ENCODE measurements around the gene METTL18.
"Not testable (repeated sequence)": the region's sequence is repeated elsewhere in the genome, so short reads cannot be mapped to it uniquely, and the experiment has no call there.

Gene METTL18

GRCh38 chr1:169794530-169795416 lies at the start of gene METTL18:
TSS of gene METTL18 (minus strand) at chr1:169794907. CDS start at chr1:169793695, 1,212 bp downstream.
- DNase-seq = peak; percentile 90

GRCh38 chr1:169838942-169839341 lies 44.2 kb upstream of the METTL18 start:
- DNase-seq = no peak

- no peak for DNase-seq
Measured at GRCh38 chr1:169836198-169836597, 41.5 kb upstream of the METTL18 start.

GRCh38 chr1:169835647-169836046 lies 40.9 kb upstream of the METTL18 start:
- no peak for DNase-seq

GRCh38 chr1:169834869-169835268 lies 40.2 kb upstream of the METTL18 start:
- DNase-seq = no peak

GRCh38 chr1:169833179-169833901 lies 38.6 kb upstream of the METTL18 start:
- DNase-seq = no peak

GRCh38 chr1:169829671-169830070 lies 35.0 kb upstream of the METTL18 start:
- DNase-seq = no peak

- no peak for DNase-seq
Measured at GRCh38 chr1:169824153-169824552, 29.4 kb upstream of the METTL18 start.

GRCh38 chr1:169821500-169821899 lies 26.8 kb upstream of the METTL18 start:
- DNase-seq = no peak

- no peak for DNase-seq
Measured at GRCh38 chr1:169816617-169817016, 21.9 kb upstream of the METTL18 start.

GRCh38 chr1:169814265-169814664 lies 19.6 kb upstream of the METTL18 start:
- DNase-seq = no peak

- no peak for DNase-seq
Measured at GRCh38 chr1:169812131-169812530, 17.4 kb upstream of the METTL18 start.

- not testable (repeated sequence) for DNase-seq
Measured at GRCh38 chr1:169811418-169812035, 16.8 kb upstream of the METTL18 start.

GRCh38 chr1:169809370-169810095 lies 14.8 kb upstream of the METTL18 start:
- peak; percentile 11 to 32 for DNase-seq

GRCh38 chr1:169804941-169805340 lies 10.2 kb upstream of the METTL18 start:
- DNase-seq = no peak

GRCh38 chr1:169802888-169803287 lies 8.2 kb upstream of the METTL18 start:
- no peak for DNase-seq

- DNase-seq = no peak
Measured at GRCh38 chr1:169797281-169797680, 2.6 kb upstream of the METTL18 start.

- DNase-seq = no peak
Measured at GRCh38 chr1:169796274-169796810, 1.6 kb upstream of the METTL18 start.

- DNase-seq = peak in 1 of 2 donors; percentile 6
Measured at GRCh38 chr1:169795687-169796086, 980 bp upstream of the METTL18 start.

- DNase-seq = no peak
Measured at GRCh38 chr1:169793730-169794129, 977 bp downstream of the METTL18 start.

- DNase-seq = no peak
Measured at GRCh38 chr1:169788402-169788801, 6.3 kb downstream of the METTL18 start.

- no peak for DNase-seq
Measured at GRCh38 chr1:169786974-169787373, 7.7 kb downstream of the METTL18 start.

GRCh38 chr1:169785267-169785666 lies 9.4 kb downstream of the METTL18 start:
- no peak for DNase-seq
